HG02840 (cell line): ENCODE results near the gene G3BP1.
"Not testable (repeated sequence)": the region's sequence is repeated elsewhere in the genome, so short reads cannot be mapped to it uniquely, and the experiment has no call there.

Source experiments
- ATAC-seq: cut with Tn5 transposase; IDR thresholded peaks from one replicate; pipeline ENCODE4 v1.9.1; 2021; ENCODE audit warnings: mild to moderate bottlenecking, moderate library complexity, moderate number of reproducible peaks; ENCODE audit not compliant: unreplicated experiment, low FRiP score

G3BP1 gene

GRCh38 chr5:151855701-151856100 lies 83.9 kb downstream of the G3BP1 start:
- ATAC-seq = no peak

DNA sequence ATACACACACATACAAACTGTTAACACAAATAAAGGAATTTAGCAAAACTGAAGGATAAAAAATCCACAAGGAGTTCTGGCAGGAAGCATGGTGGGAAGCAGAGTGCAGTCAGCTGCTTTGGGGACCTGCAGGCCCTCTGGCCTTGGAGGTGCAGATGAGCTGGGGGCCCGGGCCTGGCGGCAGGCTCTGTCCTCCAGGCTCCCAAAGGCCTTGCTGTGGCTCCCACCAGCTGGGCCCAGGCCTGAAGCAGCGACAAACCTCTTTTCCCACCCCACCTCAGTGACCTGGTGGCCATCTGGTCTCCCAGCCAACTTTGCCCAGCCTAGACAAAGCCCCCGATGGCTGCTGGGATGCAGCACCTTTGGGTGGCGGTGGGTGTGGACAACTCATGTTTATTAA lies 85.1 kb downstream of the G3BP1 start:
- no peak for ATAC-seq

- ATAC-seq = not testable (repeated sequence)
These were observed 89.1 kb downstream of the G3BP1 start for GRCh38 chr5:151860867-151861266.
